Adrenal gland (tissue), 12 donors: Measurements from ENCODE around the gene HOXC6. TPM values are rescaled to one million over a fixed set of nuclear protein-coding genes. Genes with fewer than 3 reads are reported as not detected.

Source experiments
- DNase-seq, 7 donors: peaks; one replicate each; pipeline ENCODE4 v3.0.0-alpha.2; 2019 to 2020
- H3K27ac ChIP-seq, 5 donors: fragments of 200-600 bp; sonication (generic) in 4 of 5; 1 replicate in 3 of 5; 2 replicates in 2 of 5; pipeline versions ENCODE4 v1.5.1 to v1.8.0; 2016 to 2020; ENCODE audit warnings: mild to moderate bottlenecking in 1 of 5
- H3K27me3 ChIP-seq: fragments of 200-600 bp; 2 replicates; pipeline ENCODE4 v1.8.0; 2021
- H3K36me3 ChIP-seq, 2 donors: fragments of 200-600 bp; replicated peaks in 1 of 2; 1 replicate in 1 of 2; 2 replicates in 1 of 2; pipeline versions ENCODE4 v1.5.1 to v1.8.0; 2018 to 2022
- H3K4me1 ChIP-seq, 2 donors: fragments of 200-600 bp; replicated peaks in 1 of 2; 1 replicate in 1 of 2; 2 replicates in 1 of 2; pipeline versions ENCODE4 v1.5.1 to v1.8.0; 2018 to 2021
- H3K4me3 ChIP-seq, 4 donors: fragments of 200-600 bp; sonication (generic) in 3 of 4; one replicate each; pipeline ENCODE4 v1.5.1; 2016 to 2018
- H3K9me3 ChIP-seq, 3 donors: fragments of 200-600 bp; sonication (generic) in 1 of 3; replicated peaks in 1 of 3; 1 replicate in 2 of 3; 2 replicates in 1 of 3; pipeline versions ENCODE4 v1.5.1 to v1.8.0; 2016 to 2021
- POLR2A ChIP-seq, 2 donors: fragments of 450-650 bp; IDR thresholded peaks; one replicate each; pipeline ENCODE4 v1.6.1; 2017; ENCODE audit warnings: antibody characterized with exemption in 2 of 2, mild to moderate bottlenecking in 2 of 2, moderate library complexity in 1 of 2
- WGBS, 4 donors: extraction: QIAGEN DNeasy Blood & Tissue Kit in 2 of 4; methylation state at CpG; one replicate each; pipeline versions ENCODE4 v1.1.5 to v1.1.7; 2013 to 2017; 5-methylcytosine and 5-hydroxymethylcytosine counted together
- intact Hi-C, 2 donors: fragments of 100-400 bp; cut with DNase I; formaldehyde crosslinking; loops; one replicate each; pipeline versions ENCODE4 v1.14.1 to v1.15.0; 2022 to 2023
- polyA plus RNA-seq, 3 donors: library from polyadenylated mRNA; stranded (reverse); fragments of 200-250 nt in 2 of 3; fragments of 350-450 nt in 1 of 3; fragmentation: Illumina TruSeq in 1 of 3; extraction: RNeasy Lipid Tissue Mini Kit (QIAGEN cat#74804) in 1 of 3; gene quantifications; one replicate each; pipeline ENCODE4 v1.2.3, GENCODE V29; 2013 to 2014
- total RNA-seq, 9 donors: library from RNA; depleted of rRNA in 4 of 9; stranded (reverse); fragments of >200 nt in 4 of 9; fragments of 120-200 nt in 1 of 9; fragmentation: NEBNext Ultra II Directional in 1 of 9; extraction: Animal tissue kit (Norgen Biotek cat#: 25700) in 1 of 9; gene quantifications; one replicate each; pipeline versions ENCODE4 v1.1.0 to v1.2.4, GENCODE V29; 2013 to 2023
- TF ChIP-seq, protein P1 (sequence below), 6 experiments: fragments of 450-650 bp in 4 of 6; fragments of 200-600 bp in 2 of 6; sonication (generic) in 1 of 6; IDR thresholded peaks; 1 replicate in 5 of 6; 2 replicates in 1 of 6; pipeline versions ENCODE4 v1.5.1 to v1.8.0; 2016 to 2021; ENCODE audit warnings: antibody characterized with exemption in 6 of 6, mild to moderate bottlenecking in 2 of 6, moderate library complexity in 1 of 6
- donor health status: healthy with polysubstance abuse.
- donor health status: Bipolar disorder and iron deficiency.
- donor health status: DM: yes; HTN: yes; CAD: no.
- donor health status: DM: no; HTN: no; CAD: no.
- donor health status: DM: no; HTN: no; CAD: no.
- donor health status: DM: yes; HTN: yes; CAD: no.

HOXC6 gene
- total and polyA plus RNA-seq, 12 donors = 1.5 to 23.1 (median 13.2) TPM

GRCh38 chr12:54045401-54045800, 17.2 kb downstream of the HOXC6 start:
- Histone ChIP-seq H3K4me1 (no peaks in the 10 kb centered on the region), H3K4me3 (peak overlapping the region in 1 of 4 donors; percentile 49), H3K9me3 (no peaks in the 10 kb centered on the region), H3K27me3 (peaks cover 3% of the 10 kb centered on the region), H3K36me3 (no peaks in the 10 kb centered on the region), H3K27ac (peak overlapping the region in 1 of 5 donors; percentile 55)
- intact Hi-C loops = no loop called here
- TF ChIP-seq, protein P1, sequence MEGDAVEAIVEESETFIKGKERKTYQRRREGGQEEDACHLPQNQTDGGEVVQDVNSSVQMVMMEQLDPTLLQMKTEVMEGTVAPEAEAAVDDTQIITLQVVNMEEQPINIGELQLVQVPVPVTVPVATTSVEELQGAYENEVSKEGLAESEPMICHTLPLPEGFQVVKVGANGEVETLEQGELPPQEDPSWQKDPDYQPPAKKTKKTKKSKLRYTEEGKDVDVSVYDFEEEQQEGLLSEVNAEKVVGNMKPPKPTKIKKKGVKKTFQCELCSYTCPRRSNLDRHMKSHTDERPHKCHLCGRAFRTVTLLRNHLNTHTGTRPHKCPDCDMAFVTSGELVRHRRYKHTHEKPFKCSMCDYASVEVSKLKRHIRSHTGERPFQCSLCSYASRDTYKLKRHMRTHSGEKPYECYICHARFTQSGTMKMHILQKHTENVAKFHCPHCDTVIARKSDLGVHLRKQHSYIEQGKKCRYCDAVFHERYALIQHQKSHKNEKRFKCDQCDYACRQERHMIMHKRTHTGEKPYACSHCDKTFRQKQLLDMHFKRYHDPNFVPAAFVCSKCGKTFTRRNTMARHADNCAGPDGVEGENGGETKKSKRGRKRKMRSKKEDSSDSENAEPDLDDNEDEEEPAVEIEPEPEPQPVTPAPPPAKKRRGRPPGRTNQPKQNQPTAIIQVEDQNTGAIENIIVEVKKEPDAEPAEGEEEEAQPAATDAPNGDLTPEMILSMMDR (IDR thresholded peaks at IDR 0.05) = no peak
- no peak for TF ChIP-seq POLR2A (IDR thresholded peaks at IDR 0.05)
- DNase-seq = no peak

- H3K27me3 ChIP-seq = peaks cover 3% of the 10 kb centered on the region
Observed at GRCh38 chr12:54045868-54046521, 17.8 kb downstream of the HOXC6 start.

DNA sequence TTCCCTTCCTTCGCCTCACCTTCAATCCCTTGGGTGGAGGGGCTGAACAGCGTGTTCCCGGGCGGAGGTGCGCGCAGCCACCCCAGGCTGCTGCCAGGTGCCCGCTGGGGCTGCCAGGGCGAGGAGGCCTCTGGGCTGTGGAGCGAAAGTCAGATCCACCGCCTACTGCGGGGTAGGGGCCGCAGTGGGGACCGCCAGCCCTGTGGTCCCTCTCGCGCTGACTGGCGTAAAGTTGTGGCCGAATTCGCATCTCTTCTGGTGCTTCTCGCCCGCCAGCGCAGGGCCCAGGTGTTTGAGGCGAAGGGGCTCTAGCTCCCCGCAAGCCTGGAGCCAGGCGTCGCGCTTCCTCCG, 18.5 kb downstream of the HOXC6 start:
- Histone ChIP-seq H3K36me3 (no peaks in the 10 kb centered on the region), H3K27me3 (peaks cover 3% of the 10 kb centered on the region), H3K4me1 (peaks cover 0 to 4% of the 10 kb centered on the region in 2 donors), H3K27ac (peak overlapping the region in 3 of 5 donors; percentile 33 to 76 (median 54)), H3K4me3 (peak overlapping the region in 1 of 4 donors; percentile 49), H3K9me3 (no peaks in the 10 kb centered on the region)
- TF ChIP-seq POLR2A (IDR thresholded peaks at IDR 0.05) = no peak
- TF ChIP-seq, protein P1 (IDR thresholded peaks at IDR 0.05) = no peak
- DNase-seq = no peak
- intact Hi-C loops = no loop called here
- 46 to 52% (median 49%) methylated on average over 9 to 27 of the region's 27 CpGs for WGBS, 4 donors

More at GRCh38 chr12:54045868-54046521, 17.8 kb downstream of the HOXC6 start:
- H3K9me3 ChIP-seq = no peaks in the 10 kb centered on the region
- intact Hi-C loops = no loop called here
- no peaks in the 10 kb centered on the region for H3K4me1 ChIP-seq
- no peak for TF ChIP-seq POLR2A (IDR thresholded peaks at IDR 0.05)
- TF ChIP-seq, protein P1 (IDR thresholded peaks at IDR 0.05) = no peak
- H3K36me3 ChIP-seq = no peaks in the 10 kb centered on the region
- H3K4me3 ChIP-seq = peak overlapping the region in 1 of 4 donors; percentile 49
- WGBS, 4 donors = 60 to 73% (median 66%) methylated on average over 15 to 16 of the region's 16 CpGs
- peak overlapping the region in 1 of 5 donors; percentile 55 for H3K27ac ChIP-seq
- no peak for DNase-seq

- Histone ChIP-seq H3K27ac (peak overlapping the region in 3 of 5 donors; percentile 33 to 76 (median 54)), H3K4me3 (peak overlapping the region in 1 of 4 donors; percentile 49), H3K4me1 (peaks cover 0 to 4% of the 10 kb centered on the region in 2 donors), H3K9me3 (no peaks in the 10 kb centered on the region), H3K36me3 (no peaks in the 10 kb centered on the region), H3K27me3 (peaks cover 3% of the 10 kb centered on the region)
- no peak for DNase-seq
- WGBS, 4 donors = 38 to 58% (median 51%) methylated on average over 31 to 61 of the region's 61 CpGs
- intact Hi-C loops = no loop called here
- TF ChIP-seq, protein P1 (IDR thresholded peaks at IDR 0.05) = no peak
- no peak for TF ChIP-seq POLR2A (IDR thresholded peaks at IDR 0.05)
Observed at GRCh38 chr12:54047160-54047963, 19.1 kb downstream of the HOXC6 start.
